EL (cell line): ENCODE data around the gene FXYD6.

Experiments
- DNase-seq: peaks from one replicate; pipeline ENCODE4 v3.0.0-alpha.2; 2016

Gene FXYD6

DNA sequence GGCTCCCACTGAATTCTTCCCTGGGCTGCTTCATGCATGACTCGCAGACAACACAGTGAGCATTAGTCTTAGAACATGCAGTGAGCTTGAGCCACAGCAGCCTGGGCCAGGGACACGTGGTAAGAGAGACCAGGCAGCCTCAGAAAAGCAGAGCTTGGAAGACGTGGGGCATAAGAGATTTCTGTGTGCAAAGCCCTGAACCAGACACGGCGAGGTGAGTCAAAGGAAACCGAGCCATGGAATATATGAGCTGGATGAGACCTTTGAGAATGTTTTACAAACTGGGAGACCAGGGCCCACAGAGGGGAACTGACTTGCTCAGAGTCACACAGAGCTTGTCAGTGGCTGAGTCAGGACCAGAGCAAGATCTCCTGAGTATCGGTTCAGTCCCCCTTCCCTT, 8.5 kb upstream of the FXYD6 start:
- DNase-seq = no peak

DNA sequence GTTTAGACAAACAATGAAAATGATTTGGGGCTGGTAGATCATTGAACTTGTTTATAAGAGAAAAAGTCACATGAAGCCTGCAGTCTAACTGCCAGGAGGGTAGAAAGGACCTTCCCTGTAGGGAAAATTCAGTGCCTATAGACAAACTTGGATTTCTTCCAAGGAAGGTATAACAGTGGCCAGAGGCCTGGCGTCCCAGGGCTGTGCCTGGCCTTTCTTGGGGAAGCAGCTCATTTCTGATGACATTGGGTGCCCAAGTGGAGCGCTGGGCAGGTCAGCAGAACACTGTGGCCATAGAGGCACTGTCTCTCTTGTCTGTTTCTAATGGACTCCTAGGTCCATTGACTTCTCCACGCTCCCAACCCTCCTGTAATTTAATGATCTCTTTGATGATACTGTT, 6.6 kb upstream of the FXYD6 start:
- DNase-seq = no peak

DNA sequence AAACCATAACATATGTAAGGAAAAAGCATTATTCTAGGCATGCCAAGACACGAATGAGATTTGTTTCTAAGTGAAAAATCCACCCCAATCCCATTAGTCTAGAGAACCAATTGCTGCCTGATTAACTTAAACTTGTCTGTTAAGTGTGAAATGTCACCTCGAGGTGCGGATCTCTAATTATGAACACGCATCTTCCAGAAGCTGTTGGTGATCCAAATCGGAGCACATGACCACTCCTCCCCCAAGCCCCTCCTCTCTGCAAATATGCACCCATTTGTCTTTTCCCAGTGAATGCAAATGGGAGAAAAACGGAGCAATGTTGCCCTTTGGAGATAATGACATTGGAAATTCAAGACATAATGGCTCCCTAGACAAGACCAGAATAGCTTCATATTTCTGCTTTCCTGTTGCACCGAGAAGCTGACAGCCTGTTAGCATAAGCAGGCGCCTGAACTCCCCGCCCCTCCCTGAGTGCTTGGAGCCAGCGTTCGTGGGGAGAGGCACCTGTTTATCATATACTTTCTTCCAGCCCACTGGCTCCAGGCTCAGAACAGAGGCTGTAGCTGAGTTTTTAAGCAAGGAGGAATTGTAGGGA, 6.0 kb upstream of the FXYD6 start:
- DNase-seq = no peak

DNA sequence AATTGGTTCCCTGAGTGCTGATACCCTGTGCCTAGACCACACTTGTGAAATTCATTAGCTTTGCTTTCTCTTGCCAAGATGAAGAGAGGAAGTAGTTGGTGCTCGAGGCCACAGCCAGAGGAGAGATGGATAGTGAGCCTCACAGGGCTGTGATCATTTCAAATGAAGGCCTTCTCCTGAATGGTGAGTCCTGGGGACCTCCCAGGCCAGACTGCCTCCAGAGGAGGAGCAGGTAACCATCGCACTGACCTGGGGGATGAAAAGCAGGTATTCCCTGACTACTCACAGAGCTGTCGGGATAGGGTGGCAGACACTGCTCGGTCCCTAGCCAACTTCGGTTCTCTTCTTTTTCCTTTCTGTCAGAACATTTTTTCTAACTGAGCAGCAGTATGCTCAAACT, 4.8 kb upstream of the FXYD6 start:
- DNase-seq = no peak

DNA sequence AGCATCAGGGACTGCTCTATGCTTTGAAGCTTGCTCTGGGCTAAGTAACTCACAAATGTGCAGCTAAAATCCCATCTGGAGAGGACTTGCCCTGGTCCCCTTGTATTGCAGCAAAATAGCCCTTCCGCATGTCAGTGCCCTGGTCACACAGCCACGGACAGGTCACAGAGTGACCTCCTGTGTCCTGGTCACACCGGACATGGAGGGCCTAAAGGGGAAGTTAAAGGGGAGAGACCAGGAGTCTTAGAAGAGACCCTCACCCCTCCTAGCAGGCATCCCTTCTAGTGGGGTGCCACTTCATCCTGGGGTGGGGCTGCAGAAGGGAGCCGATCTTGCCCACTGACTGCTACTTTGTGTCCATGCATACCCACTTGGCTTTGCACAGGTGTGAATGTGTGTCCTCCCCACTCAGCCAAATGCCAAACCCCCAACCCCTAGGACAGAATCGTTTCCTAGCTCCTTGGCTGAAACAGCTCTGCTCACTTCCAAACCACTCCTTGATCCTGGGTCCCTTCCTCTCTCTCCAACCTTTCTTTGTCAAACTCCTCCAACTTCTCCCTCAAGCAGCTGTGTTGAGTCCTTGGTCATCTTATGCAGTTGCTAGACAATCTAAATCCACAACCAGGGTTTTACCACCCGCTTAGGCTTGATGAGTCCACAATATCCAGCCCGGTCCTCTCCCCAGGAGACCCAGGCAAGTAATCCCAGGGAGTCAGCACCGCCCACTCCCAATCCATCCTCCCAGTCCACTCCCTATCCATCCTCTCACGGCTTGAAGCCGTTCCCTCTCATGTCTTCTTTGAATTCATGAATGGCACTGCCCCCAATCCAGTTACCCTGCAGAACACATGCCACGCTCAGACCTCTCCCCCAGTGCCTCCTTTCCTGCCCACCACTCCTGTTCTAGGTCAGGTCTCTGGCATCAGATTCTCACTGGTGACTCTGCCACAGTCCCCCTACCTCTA, 3.3 kb upstream of the FXYD6 start:
- no peak for DNase-seq

DNA sequence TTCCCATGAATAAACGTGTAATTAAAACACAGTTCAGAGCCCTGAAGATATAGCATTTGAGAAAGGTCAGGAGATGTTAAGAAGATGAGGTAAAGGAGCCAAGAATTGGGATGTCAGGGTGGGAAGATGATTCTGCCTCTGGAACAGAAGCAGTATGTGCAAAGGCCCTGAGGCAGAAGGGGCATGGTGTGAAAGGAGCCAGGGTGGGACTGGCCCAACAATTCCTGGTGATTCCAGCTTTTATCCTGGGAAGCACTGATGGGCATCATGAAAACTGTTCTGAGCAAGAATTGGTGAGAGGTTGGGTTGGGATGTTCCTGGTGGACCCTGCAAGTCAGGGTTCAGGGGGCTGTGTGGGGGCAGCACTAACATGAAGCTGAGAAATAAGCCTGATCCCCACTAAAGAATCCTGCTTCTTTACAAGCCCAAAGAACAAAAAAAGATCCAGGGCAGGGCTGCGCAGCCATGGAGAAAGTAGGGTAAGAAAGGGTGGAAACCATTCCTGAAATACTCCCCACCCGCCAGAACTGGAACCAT, 2.5 kb upstream of the FXYD6 start:
- no peak for DNase-seq

DNA sequence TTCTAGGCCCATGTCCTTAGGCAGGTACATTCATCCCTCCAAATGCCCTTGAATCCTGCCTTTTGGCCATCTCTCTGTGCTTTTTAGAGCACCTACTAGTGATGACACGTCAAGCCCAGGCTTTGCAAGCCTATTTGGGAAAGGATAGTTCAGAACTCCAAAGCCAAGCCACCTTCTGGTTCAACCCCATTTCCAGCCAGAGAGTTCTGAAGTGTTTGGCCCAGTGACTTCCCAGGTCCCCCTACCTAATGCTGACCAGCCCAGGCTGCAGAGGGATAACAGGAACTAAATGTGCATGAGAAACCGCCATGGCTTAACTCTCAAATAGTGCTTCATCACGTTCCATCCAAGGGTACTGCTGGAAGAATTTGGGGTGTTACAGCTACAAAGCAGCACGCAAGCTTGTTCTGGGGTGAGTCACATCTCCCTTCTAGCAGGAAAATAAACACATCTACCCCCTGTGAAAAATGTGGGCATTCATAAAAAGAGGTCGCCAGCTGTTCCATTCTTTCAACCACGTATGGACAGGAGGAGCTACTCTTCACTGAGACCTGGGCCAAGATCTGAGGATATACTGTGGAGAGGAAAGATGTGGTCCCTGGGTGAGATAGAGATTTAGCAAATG, 2.0 kb upstream of the FXYD6 start:
- no peak for DNase-seq

DNA sequence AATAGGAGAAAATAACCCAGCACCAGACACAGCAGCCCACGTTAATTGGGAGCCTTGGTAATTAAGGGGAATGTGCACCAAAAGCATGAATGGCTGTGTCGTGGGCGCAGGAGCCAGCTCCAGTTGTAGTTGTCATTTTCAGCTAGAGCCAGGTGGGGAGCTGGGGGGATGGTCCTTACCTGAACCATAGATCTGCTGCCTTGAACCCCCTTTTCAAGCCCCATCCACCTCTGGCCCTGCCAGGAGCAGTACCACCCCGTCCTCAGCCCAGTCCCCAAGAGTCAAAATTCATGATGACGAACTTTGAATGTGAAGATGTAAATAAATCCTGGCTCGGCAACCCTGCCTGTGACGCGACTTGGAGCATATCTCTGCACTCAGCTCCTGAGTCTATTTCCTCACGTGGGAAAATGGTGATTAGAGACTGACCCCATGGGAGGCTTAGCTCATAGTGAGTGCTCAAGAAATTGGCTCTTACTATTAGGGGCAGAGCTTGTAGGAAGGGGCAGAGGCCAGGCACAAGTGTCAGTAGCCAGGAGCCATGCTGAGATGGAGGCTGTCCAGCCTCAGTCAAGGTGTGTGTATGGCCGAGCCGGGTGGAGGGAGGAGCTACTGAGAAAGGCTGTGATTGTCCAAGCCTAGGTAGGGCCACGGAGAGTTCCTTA, 794 bp upstream of the FXYD6 start:
- DNase-seq = no peak

DNA sequence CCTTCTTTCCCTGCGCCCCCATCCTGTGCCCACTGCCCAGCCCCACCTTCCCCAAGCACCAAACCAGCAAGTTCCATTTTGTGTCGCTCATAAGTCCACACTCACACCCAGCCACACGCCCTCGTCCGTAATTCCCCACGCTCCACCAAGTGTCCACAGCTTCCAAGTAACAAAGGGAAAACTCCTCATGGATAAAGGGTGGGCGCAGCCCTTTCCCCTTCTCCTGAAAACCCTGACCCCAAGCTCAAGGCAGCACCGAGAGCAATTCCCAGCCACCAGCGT, 458 bp downstream of the FXYD6 start:
- no peak for DNase-seq

DNA sequence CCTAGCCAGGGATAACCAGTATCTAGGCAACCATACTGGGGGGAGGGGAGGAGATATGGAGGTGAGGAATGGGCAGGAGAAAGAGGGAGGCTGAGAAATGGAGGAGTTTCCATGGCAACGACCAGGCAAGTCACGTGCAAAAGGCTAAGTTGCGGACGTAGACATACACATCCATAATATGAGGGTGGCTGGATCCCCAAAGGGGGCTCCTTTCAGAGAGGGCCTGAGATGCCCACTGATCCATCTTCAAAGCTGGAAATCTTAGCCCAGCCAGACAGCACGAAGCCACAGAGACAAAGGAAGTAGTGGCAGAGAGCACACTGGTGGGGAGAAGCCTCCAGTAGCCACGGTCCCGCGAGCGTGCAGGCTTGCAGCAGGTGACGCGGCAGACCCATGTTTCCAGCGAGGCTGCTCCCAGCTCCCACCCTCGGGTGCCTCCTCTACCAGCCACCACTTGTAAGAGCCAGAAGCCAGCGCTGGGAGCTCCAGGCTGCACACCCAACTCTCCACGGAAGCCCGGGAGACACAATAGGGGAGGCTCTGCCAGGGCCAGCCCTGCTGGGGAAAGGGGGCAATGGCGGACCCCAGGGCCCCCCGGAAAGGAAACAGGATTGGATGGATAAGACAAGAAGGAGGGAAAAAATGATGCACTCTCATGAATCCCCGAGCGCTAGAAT, 938 bp downstream of the FXYD6 start:
- no peak for DNase-seq

DNA sequence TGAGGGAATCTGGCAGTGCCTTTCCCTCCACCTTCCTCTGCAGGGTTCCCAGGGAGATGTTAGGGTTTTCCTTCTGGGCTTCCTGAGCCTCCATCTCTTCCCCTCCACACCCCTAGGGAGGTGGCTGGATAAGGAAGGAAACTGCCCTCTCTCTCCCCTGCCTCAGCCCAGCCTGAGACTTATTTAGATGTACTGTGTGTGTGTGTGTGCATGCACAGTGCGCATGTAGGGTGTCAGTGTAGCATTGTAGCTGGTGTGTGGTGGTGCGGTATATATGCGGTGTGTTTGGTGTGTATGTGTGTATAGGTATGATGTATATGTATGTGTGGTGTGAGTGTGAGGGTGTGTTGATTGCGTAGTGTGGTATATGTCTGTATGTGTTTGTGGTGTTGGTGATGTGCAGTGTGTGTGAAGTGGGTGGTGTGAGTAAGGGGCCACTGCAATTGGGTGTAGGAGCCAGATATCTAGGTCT, 1.5 kb downstream of the FXYD6 start:
- no peak for DNase-seq

DNA sequence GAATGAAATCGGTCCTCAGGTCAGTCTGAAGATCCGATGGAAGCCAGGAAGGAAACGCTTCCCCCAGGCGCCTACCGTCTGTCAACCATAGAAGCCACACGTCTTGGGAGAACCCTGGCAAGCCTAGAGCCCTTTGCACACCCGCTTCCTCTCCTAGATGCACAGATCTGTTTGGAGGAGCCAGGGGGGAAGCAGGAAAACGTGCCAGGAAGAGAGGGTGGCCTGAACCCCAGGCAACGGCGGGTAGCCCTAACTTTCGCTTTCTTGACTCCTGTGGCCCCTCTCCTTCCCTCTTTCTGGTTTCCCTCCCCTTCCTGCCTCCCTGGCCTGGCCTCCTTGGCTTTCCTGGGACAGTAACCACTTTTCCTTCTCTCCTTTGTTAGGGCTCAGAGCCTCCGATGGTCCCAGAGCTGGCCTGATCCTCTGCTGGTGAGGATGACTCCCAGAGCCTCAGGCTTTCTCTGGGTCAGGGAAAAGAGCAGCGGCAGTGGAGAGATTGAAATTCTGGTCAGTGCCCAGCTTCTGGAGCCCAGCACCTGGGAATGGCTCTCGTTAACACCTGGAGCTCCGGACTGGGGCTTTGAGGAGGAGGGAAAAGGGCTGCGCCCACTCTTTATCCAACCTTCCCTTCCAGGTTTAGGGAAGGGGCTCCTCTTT, 2.1 kb downstream of the FXYD6 start:
- no peak for DNase-seq

DNA sequence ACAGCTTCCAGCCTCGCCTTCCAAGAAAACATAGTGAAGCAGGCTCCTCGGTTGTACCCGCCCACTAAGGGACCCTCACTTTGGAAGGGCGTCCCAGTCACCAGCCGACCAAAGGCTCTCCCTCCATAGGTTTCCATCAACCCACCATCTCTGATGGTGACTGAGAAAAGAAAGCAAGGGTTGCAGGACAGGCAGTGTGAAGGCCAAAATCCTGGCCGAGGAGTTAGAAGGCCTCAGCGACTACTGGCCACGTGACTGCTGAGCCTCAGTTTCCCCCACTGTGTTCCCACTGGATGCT, 2.7 kb downstream of the FXYD6 start:
- DNase-seq = no peak

DNA sequence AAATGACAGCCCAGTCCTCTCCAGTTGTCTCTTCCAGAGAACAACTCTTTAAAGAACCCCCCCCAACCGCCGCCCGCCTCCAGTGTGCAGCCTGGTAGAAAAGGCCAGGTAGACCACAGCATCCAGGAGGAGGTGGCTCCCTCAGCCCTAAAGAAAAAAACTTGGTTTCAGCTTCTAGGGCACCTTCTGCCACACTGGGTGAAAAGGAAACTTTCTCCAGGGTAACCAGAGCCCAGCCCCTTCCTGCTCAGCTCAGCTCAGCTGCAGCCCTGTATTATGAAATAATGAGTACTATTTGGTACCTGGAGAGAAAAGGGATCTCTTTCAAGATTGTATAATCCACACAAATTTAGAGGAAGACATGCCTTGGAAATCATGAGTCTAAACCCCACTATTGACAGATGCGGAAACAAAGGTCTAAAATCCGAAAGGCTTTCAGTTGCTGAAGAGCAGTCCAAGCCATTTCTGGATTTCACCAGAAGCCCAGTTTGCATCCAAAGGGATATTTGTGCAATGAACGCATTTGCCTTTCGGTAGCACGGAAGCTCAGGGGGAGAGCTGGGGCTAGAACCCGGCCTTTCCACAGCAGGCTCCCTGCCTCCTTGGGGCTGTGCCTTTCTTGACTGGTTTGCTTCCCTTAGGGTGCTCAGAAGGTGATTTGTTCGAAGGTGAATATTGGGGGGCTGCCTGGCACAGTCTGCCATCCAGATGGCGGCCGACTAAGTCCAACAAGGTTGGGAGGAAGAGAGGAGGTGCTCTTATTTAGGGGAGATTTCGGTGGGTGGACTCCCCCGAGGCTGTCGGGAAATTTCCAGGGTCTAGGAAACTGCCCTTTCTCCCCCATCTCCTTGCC, 3.3 kb downstream of the FXYD6 start:
- DNase-seq = no peak

DNA sequence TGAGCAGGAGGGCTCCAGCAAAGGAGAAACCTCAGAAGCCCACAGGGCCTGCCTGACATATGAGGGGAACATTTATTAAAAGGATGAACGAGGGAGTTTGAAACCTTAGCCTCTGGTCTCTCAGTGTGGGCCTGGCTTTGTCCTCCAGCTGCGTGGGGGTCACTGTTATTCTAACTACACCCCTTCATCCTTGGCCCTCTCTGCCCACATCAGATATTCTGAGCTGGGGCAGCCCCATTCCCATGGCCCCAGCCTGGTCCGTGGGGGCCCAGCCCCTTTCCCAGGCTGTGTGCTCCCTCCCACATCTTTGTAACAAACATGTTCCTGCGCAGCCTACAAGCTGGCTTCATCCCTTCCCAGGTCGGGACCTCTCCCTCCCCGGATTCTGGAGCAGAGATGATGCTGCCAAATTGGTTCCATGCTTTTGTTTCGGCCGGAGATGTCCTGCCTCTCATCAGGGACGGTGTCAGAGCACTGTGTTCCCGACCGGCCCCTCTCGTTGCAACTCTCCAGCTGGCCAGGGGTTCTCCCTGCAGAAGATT, 4.0 kb downstream of the FXYD6 start:
- DNase-seq = no peak

DNA sequence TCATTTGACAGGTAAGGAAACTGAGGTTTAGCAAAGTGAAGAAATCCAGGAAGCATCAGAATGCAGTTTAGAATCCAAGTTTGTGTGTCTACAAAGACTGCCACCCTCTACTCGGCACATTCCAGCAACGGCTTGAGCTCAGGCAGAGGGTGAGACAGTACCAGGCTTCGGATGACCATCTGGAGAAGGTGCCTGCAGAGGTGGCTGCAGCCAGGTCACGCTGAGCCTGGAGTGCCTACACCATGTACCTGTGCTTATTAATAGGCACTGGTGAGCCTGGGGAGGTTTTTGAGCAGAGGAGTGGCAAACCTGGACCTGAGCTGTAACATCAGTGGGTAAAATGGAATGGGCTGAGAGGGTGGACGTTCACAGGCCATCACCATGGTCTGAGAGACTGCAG, 4.7 kb downstream of the FXYD6 start:
- DNase-seq = no peak

DNA sequence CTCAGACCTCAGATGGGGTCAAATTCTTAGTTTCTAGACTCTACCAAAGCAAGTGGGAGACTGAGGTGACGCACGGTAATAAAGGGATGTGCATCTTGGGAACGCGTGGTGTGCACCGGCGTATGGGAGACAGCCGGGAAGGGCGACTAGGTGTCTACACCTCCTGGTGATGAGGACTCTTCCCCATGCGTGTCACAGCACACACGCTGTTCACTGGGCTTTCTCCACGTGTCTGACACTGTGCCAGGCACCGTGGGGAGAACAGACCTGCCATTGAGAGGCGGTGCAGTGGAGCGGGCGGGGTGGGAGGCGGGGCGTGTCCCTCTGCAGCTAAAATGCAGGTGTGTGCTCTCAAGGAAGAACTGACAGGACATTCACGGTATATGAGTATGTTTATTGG, 5.3 kb downstream of the FXYD6 start:
- no peak for DNase-seq

DNA sequence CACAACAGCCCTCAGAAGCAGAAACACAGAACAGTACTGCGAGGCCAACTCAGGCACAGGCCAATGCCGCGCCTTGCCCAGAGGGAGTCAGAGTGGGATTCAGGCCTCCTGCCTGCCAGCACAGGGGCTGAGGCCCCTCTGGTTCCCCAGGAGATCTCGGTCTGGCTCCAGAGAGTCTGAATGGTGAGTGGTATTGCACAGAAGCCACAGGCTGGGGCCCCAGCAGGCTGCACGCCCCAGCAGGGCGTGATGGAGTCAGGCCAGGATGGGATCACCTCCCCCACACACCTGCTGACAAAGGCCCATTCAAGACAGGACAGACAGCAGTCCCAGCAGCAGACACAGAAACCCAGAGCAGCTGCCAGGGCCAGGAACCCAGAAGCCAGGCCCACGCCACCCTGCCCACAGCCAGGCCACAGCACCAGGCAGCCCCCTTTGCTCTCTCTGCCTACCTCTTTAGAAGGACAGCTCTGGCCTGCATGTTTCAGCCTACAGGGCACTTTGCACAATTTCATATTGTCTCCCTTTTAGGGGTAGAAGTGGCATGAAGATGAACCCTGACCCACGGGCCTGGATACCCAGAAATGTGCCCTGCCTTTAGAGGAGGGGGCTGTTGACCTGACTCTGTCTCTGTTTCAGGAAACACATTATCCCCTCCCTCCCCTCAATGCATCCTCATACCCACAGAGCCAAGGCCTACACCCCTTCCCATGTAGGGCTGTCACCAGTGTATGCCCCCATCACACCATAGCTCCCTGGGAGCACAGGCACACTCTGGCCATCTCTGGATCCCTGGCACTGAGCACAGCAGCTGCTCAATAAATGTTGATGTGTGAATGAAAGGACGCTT, 6.1 kb downstream of the FXYD6 start:
- DNase-seq = no peak

DNA sequence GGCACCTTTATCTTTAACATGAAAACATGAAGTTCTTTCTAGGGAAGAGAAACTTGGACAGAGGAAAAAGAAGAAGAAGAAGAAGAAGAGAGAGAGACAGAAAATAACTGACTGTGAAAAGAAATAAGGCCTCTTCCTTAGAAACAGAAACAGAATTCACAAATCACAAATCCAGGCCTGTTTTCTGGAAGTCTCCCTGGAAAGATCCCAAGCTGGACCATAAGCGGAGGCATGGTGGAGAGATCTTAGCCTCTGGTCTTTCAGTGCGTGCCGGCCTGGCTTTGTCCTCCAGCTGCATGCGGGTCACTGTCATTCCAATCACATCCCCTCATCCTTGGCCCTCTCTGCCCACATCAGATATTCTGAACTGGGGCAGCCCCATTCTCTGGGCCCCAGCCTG, 6.9 kb downstream of the FXYD6 start:
- no peak for DNase-seq
